Muscle of back (tissue), 11 donors: ENCODE measurements around the gene RXRA. TPM values are rescaled to one million over a fixed set of nuclear protein-coding genes. Genes with fewer than 3 reads are reported as not detected.
A peak's percentile ranks its signal among the peaks of the same experiment; 100 is the strongest.
"Not testable (repeated sequence)": the region's sequence is repeated elsewhere in the genome, so short reads cannot be mapped to it uniquely, and the experiment has no call there.

ENCODE experiments used
- DNase-seq, 3 donors: peaks; one replicate each; pipeline versions ENCODE4 v3.0.0 to v3.0.0-alpha.2; 2013
- polyA plus RNA-seq, 10 donors: library from polyadenylated mRNA; unstranded; fragments of 120-200 nt; gene quantifications; one replicate each; pipeline ENCODE4 v1.2.1, GENCODE V29; 2013; ENCODE audit not compliant: insufficient read length in 10 of 10

The RXRA gene
- polyA plus RNA-seq, 10 donors, result 23.7 to 46.0 (median 28.1) TPM

DNA sequence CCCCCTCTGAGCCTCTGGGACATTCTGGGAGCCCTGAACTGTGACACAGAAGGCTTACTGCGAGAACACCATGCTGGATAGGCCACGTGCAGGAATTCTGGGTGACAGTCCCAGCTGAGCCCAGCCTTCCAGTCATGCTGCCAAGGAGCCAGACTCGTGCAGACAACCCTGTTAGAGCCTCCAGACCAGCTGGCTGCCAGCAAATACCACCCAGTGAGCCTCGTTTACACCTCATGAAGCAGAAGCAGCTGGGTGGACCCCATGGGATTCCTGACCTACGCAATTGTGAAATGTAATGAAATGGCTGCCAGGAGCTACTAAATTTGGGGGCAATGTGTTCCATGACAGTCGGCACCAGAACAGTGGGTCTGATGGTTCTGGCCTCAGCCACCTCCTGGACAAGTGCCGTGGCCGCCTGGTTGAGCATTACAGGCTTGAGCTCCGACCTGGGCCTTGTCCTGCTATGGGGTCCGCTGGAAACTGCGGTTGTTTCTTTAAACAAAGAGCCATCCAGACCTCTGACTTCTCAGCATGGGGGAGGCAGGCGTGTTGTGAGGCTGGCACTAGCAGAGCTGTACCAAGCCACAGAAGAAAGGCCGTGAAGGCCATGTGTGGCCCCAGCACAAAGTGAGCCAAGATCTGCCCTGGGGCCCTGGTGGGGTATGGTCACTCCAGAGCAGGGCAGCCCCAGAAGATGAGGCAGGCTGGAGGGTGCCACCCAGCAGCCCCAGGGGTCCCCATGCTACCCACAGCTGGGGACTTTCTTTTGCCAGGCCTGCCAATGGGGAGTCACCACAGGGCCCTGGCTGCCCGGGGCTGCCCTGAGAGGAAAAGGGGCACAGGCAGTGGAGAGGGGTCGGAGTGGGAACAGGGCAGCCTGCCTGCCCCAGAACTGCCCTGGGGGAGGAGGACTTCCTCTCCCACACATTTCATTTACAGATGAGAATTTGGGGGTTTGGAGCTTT, 19.3 kb upstream of the RXRA start:
- DNase-seq, result no peak

DNA sequence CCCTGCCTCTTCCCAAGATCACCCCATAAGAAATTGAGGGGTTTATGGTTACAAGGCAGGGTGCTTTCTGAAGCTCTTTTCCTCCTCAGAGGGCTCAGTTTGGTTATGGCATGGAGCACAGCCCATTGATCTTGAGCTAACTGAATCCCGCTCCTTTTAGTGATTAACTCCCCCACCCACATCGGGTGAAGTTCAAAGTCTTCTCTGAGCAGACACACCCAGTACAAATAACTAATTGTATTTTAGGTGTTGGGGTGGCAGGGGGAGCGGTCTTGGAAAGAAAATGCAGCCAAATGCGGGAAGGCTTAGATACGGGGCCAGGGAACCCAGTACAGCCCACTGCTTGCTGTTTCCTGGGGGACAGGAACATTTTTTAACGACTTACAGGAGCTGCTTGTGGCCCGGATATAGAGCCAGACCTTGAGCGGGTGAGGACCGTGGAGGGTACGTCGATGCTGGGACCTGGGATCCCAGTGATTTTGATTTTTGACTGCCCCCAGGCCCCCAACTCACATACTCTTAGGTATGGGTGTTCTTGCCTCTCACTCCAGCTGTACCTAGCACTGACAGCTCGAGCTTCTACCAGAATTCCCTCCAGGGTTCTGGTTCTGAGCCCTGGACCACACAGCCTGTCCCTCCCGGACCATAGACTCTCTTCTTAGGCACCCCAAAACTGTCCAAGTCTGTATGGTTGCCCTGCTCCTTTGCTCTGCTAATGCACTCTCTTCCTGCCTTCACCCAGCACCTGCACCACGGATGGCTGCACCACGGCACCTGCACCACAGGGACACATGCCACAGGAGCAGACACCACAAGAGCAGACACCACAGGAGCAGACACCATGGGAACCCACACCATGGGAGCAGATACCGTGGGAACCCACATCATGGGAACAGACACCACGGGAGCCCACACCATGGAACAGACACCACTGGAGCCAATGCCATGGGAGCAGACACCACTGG, 18.3 kb upstream of the RXRA start:
- DNase-seq, result no peak

DNA sequence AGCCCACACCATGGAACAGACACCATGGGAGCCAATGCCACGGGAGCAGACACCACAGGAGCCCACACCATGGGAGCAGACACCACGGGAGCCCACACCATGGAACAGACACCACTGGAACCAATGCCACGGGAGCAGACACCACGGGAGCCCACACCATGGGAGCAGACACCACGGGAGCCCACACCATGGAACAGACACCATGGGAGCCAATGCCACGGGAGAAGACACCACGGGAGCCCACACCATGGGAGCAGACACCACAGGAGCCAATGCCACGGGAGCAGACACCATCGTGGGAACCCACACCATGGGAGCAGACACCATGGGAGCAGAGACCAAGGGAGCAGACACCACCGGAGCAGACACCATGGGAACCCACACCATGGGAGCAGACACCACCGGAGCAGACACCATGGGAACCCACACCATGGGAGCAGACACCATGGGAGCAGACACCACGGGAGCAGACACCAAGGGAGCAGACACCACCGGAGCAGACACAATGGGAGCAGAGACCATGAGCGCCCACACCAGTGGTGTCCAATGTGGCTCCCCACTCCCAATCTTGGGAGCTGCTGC, 17.5 kb upstream of the RXRA start:
- DNase-seq, result not testable (repeated sequence)

DNA sequence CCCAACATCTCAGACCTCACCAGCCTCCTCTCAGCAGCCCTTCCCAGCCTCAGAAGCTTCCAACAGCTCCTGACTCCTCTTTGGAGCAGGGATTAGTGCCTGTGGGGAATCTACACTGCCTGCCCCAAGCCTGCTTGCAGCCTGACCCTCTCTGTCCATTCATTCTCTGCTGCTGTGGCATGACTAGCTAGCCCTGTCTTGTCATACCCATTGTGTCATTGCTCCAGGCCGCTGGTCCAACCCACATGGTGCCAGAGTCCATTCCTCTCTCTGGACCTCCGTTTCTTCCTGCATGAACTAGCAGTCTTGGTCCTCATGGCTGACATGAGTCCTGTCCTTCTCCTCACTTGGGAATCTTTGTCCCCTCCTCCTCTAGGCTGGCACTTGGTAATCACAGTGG, 12.8 kb upstream of the RXRA start:
- no peak for DNase-seq

DNA sequence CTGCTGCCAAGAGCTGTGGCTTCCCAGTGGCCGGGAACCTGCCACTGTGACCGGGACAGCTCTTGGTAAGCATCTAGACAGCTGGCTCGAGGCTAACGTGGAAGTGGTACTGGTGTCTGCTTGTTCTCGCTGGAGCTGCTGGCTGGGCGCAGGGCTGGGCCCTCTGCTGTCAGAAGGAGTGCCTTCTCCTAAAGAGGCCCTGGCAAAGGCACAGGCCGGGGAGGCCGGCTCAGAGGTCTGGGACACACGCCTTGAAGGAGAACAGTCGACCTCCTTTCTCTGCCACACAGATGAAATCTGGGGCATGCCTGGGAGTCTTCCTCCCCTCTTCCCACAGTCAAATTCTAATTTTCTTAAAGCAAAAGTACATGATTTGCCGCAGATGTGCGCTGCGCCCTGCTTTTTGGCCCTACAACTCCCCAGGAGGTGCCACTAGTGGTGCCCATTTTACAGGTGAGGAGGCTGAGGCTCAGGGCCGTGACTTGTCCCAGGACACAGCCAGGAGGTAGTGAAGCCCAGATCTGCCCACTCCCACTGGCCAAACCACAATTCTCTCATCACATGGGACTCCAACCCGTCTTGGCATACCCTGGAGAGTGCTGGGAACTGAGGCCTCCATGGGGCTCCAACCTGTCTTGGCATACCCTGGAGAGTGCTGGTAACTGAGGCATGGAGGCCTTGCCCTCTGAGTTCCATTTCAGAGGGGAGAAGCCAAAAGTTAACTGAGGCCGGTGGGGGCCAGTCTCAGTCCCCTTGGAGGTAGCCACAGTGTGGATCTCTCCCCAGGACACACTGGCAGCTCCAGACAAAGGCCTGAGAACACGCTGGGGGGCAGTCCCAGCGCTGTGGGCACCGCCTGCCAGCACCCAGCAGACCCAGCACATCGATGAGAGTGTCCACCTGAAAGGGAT, 12.0 kb upstream of the RXRA start:
- DNase-seq, result no peak

DNA sequence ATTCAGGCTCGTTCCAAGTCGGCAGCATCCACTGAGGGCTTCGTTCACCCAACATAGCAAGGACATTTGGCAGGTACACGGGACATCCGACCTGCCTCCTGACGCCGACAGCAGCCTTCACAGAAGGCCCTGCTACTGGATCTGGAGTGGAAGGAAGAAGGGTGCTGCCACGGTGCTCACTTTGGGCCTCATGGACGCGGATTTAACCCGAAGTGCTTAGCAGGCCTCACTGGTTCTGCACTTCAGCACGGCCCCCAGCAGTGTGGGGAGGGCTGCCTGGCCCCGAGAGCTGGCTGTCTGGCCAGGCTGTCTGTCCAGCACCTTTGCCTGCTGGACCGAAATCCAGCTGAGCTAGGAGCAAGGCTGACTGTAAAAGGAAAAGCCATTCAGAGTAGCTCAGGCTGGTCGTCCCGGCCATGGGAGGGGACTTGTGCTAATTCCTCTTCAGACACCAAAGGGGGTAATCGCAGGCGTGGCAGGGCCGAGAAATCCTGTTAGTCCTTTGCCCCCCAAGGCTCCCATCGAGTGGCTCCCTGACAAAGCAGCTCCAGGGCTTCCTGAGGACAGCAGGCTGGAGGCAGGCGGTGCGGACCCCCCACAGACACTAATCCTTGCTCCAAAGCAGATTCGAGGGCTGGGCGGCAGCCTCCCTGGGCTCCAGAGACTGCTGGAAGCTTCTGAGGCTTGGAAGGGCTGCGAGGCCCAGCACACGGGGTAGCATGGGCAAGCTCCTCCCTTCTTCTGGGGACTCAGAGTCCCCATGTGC, 11.1 kb upstream of the RXRA start:
- no peak for DNase-seq

DNA sequence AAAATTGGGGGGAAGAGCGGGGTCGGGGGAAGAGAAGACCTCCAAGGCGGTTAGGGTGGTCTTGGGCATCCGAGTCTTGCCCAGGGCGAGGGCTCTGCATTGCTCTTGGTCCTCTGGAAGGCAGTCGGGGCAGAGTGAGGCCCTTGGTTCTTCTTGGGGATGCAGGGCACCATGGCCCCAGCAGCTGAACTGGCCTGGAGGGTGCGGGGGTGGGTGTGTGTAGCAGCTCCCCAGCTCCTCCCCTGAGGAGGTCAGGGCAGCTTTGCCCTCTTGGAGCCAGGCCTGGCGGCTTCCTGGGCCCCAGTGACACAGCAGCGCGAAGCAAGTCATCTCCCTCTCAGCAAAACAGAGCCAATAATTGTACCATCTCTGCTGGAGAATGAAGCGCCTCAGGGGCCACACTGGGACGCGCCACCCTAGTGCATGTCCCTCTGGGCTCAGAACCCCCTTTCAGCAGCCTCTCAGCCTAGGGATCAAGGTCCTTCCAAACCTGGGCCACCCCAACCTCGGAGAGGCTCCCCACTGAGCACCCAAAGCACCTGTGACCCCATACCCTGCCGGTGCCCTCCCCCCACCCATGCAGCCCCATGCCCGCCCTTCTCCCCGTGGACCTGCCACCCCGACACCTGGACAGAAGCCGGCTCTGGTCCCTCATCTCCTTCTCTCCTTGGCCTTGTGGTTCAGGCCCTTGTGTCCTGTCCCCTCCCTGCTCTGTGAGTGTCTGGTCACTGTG, 10.4 kb upstream of the RXRA start:
- DNase-seq, result no peak

DNA sequence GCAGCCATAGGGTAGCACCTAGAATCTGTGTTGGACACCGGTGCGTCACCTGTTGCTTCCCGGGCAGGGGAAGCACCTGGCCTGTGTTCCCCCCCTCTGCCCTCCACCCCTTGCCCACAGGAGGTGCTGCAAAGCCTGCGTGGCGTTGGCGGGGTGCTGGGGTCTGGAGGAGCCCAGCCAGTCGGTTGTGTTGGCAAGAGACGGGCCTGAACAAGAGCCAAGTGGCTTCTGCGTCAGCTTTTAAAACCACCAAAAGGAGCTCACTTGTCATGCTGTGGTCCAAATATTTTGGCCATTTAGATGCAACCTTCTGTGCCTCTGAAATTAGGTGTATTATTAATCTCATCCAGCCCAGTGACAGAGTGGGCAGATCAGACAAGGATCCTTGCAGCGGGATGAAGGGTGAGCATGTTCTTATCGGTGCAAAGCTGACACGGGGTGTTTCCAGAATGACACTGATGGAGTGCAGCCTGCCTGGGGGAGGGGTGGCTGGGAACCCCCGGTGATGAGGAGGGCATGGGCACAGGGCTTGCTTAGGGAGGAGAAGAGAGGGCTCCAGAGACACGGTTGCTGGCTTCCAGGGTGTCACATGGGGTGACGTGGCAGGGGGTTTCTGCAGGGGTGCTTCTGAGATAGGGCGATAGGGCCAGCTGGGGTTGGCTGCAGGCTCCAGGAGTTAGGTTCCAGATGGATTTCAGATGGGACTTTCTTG, 9.7 kb upstream of the RXRA start:
- DNase-seq, result peak in 2 of 3 donors; percentile 42 to 48

DNA sequence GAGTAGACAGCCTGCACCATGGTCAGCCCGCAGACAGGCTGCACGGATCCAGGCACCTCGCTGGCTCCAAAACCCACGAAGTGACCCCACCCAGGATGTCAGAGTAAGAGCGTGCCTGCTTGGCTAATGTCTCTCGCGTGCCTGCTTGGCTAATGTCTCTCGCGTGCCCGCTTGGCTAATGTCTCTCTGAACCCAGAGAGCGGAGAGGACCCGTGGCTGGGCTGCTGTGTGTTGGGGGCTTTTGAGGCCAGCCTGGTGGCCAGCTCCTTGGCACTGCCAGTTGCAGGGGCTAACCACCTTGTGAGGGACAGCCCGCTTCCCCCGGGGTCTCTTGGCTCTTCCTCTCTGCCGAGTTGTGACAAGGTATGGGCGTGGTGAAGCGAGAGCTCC, 8.9 kb upstream of the RXRA start:
- no peak for DNase-seq

DNA sequence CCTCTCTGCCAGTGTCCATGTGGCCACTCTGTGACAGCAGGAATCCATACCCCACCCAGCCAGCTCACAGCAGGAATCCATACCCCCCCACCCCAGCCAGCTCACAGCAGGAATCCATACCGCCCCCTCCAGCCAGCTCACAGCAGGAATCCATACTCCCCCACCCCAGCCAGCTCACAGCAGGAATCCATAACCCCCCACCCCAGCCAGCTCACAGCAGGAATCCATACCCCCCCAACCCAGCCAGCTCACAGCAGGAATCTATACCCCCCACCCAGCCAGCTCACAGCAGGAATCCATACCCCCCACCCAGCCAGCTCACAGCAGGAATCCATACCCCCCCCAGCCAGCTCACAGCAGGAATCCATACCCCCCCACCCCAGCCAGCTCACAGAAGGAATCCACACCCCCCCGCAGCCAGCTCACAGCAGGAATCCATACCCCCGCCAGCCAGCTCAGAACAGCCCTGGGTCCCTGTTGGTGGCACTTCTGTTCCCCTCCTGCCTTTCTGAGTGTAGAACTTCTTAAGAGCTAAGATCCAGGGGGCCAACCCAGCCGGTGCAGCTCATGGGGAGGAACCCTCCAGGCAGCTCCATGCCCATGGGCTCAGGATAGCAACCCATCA, 8.4 kb upstream of the RXRA start:
- peak in 1 of 3 donors; percentile 80 for DNase-seq

DNA sequence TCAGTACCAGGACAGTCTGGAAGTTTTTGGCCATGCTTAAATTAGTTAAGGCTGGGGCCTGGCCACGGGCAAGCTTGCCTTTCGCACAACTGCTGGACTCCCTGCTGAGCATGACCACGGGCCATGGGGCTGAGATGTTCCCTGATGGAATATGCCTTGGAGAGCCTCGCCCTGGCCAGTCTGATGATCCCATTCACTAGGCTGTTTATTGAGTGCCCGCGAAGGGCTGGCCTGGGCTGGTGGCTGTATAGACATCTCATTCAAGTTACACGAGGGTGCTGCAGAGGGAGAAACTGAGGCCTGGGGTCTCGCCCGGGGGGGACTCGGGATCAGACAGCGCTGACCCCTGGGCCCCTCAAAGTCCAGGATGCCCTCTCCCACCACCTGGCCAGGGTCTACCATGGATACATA, 7.8 kb upstream of the RXRA start:
- DNase-seq, result no peak

DNA sequence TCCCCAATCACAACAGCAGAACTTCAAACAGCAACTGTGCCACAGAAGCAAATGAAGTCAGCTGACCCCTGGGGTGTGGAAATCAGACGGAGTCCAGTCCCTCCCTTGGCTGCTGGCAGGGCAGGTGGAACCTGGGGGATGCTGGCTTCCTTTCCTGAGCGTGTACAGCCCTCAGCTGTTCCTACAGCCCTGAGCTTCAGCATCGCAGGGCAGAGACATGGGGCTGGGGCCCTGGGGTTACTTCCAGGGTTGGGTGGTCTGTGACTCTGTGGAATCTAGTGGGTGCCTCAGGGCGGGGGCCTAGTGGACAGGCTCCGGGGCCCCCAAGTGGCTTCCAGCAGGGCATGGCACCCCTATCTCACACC, 7.3 kb upstream of the RXRA start:
- no peak for DNase-seq

DNA sequence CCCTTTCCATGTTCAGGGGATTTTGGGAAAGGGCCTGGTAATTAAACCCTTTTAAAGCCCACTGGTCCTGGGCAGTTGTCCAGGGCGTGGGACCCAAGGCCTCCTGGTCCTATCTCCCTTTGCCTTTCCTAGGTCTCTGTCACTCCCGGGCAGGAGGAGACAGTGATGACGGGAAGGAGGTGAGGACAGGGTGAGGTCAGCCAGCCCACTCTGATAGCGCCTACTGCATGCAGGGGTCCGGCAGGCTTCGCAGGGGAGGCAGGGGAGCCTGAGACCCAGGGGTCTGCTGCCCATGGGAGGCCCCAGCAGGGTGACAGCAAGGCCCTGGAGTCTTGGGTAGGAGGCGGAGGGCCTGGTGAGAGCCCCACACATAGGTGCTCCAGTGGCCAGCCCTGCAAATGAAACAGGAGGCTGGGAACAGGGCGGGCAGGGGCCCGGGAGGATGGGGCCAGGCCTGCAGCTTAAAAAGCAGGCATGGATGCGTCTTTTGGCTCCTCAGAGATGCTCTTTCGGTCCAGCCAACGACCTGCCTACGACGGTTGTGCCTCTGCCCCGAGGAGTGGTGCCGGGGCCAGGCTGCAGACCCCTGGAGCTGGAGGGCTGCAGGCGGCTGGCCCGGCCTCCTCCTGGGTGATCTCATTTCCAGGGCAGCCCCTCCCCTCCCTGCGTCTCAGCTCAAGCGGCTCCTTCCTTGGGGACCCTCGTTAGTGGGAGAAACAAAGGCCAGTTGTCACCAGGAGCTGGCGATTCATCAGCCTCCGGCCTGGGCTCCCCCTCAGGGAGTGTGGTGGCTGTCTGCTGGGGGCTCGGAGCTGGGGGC, 6.7 kb upstream of the RXRA start:
- DNase-seq, result no peak

DNA sequence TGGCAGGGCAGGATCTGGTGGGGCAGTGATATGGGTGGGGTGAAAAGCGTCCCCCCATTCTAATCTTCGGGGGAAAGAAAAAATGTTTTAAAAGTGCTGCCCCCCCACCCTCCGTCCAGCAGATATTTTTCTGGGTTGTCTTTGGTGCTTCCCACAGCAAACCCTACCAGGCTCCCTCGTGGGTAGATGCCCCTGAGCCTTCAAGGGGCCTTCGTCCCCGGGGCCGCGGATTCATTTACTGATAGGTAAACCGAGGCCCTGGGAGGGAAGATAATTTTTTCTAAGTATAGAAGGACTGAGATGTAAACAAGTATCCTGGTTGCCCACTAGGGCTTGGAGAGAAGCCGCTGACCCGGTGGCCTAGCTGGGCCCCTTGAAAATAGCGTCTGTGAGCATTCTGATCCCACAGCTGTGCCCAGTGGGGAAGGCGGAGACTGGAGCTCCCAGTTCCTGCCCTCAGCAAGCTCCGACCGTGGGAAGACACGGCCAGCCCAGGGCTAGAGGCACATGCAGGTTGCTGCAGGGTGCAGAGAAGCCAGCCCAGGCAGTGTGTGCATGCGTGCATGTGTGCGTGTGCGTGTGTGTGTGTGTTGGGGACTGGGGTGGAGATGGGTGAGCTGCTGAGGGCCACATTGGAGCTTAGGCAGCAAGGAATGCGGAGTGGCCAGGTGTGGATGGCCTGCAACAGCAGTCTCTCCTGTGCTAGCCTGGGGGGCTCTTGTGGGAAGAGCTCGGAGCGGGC, 6.0 kb upstream of the RXRA start:
- no peak for DNase-seq

DNA sequence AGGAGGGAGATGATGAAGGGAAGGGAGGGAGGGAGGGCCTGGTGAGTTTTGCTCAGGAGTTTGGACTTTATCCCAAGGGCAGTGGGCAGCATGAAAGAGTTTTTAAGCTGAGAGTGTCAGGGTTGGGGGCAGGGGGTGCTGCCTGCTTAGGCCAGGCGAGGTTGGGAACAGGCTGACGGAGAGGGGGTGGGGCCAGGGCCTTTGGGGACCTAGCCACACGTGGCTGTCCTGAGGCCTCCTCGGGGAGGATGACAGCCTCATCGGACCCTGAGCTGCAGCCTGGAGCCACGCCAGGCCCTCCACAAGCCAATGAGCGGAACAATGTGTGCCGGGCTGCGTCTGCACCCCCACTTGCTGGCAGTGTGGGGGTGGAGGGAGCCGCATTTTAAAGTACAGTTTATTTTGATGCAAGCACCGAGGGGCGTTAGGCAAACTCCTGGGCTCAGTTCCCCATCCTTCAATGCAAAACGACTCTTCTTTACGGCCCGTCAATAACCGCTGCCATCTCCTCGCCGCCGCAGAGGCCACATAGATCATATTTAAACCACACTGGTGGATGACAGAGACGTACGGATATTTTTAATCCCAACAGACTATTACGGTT, 5.3 kb upstream of the RXRA start:
- DNase-seq, result no peak

DNA sequence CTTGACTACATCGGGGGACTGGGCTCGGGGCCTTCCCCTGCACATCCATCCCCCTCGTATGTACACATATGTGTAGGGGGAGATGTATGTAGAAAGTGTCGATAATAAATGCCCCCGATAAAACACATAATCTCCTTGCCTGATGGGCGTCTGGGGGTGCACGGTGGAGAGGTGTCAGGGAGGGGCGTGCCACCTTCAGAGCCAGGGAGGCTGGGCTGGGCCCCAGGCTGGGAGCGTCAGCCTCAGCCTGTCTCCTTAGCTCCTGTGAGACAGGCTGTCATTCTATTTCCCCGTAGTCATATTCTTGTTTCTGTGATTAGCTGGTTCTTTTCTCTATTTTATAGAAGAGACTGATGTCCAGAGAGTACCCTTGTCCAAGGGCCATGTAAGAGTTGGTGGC, 4.7 kb upstream of the RXRA start:
- DNase-seq, result no peak
